ENCODE results near the gene NPFFR1. TPM values are rescaled to one million over a fixed set of nuclear protein-coding genes. Genes with fewer than 3 reads are reported as not detected.

NPFFR1 gene
- total RNA-seq, 4 donors from 2014 or later, result 0.16 TPM; not detected in 3

GRCh38 chr10:70306181-70306705, 22.4 kb upstream of the NPFFR1 start:
- Histone ChIP-seq H3K27ac (no peak overlapping the region), H3K9me3 (no peaks in the 10 kb centered on the region), H3K36me3 (no peaks in the 10 kb centered on the region), H3K4me3 (no peak overlapping the region), H3K4me1 (no peaks in the 10 kb centered on the region), H3K27me3 (no peaks in the 10 kb centered on the region)
- 89% methylated on average over 1 to 4 of the region's 4 CpGs for WGBS, 2 donors (ENCODE audit: low coverage in 1 of 2)
- TF ChIP-seq POLR2AphosphoS5 (IDR thresholded peaks at IDR 0.05), result no peak
- TF ChIP-seq CTCF (IDR thresholded peaks at IDR 0.05), result no peak
- TF ChIP-seq EP300 (IDR thresholded peaks at IDR 0.05; ENCODE audit: low read depth), result no peak
- TF ChIP-seq POLR2A (IDR thresholded peaks at IDR 0.05), result no peak
- DNase-seq, result no peak
- intact Hi-C loops (cut with DNase I; ENCODE audit: low total_unique reads) (no loop called here), in situ Hi-C loops (cut with MboI; ENCODE audit: low pct_ligation_motif_present in 1 of 4, low pct_unique_long_range_greater_than_20kb in 1 of 4, low sequenced_read_pairs in 3 of 4) (no loop called here)

GRCh38 chr10:70303730-70304129, 19.9 kb upstream of the NPFFR1 start:
- Histone ChIP-seq H3K27ac (no peak overlapping the region), H3K4me3 (no peak overlapping the region), H3K36me3 (no peaks in the 10 kb centered on the region), H3K4me1 (no peaks in the 10 kb centered on the region), H3K9me3 (no peaks in the 10 kb centered on the region), H3K27me3 (no peaks in the 10 kb centered on the region)
- WGBS, 2 donors (ENCODE audit: low coverage in 1 of 2), result 90 to 92% methylated on average over 2 of the region's 2 CpGs
- in situ Hi-C loops (cut with MboI; ENCODE audit: low pct_ligation_motif_present in 1 of 4, low pct_unique_long_range_greater_than_20kb in 1 of 4, low sequenced_read_pairs in 3 of 4) (no loop called here), intact Hi-C loops (cut with DNase I; ENCODE audit: low total_unique reads) (no loop called here)
- TF ChIP-seq CTCF (IDR thresholded peaks at IDR 0.05), result no peak
- no peak for TF ChIP-seq EP300 (IDR thresholded peaks at IDR 0.05; ENCODE audit: low read depth)
- no peak for TF ChIP-seq POLR2A (IDR thresholded peaks at IDR 0.05)
- no peak for TF ChIP-seq POLR2AphosphoS5 (IDR thresholded peaks at IDR 0.05)
- DNase-seq, result no peak

GRCh38 chr10:70302292-70302691, 18.5 kb upstream of the NPFFR1 start:
- no peak for TF ChIP-seq POLR2A (IDR thresholded peaks at IDR 0.05)
- TF ChIP-seq CTCF (IDR thresholded peaks at IDR 0.05), result no peak
- TF ChIP-seq EP300 (IDR thresholded peaks at IDR 0.05; ENCODE audit: low read depth), result no peak
- TF ChIP-seq POLR2AphosphoS5 (IDR thresholded peaks at IDR 0.05), result no peak
- Histone ChIP-seq H3K4me1 (no peaks in the 10 kb centered on the region), H3K9me3 (no peaks in the 10 kb centered on the region), H3K27ac (peak overlapping the region in 2 of 4 donors; percentile 37 to 60), H3K4me3 (no peak overlapping the region), H3K27me3 (no peaks in the 10 kb centered on the region), H3K36me3 (no peaks in the 10 kb centered on the region)
- 57 to 76% methylated on average over 3 of the region's 3 CpGs for WGBS, 2 donors (ENCODE audit: low coverage in 1 of 2)
- DNase-seq, result no peak
- intact Hi-C loops (cut with DNase I; ENCODE audit: low total_unique reads), result no loop called here
- in situ Hi-C loops (cut with MboI; ENCODE audit: low pct_ligation_motif_present in 1 of 4, low pct_unique_long_range_greater_than_20kb in 1 of 4, low sequenced_read_pairs in 3 of 4), result no loop called here

GRCh38 chr10:70300908-70301597, 17.2 kb upstream of the NPFFR1 start:
- Histone ChIP-seq H3K27me3 (no peaks in the 10 kb centered on the region), H3K36me3 (no peaks in the 10 kb centered on the region), H3K27ac (no peak overlapping the region), H3K4me1 (peaks cover 0 to 7% (median 0%) of the 10 kb centered on the region in 4 donors), H3K4me3 (no peak overlapping the region), H3K9me3 (no peaks in the 10 kb centered on the region)
- TF ChIP-seq CTCF (IDR thresholded peaks at IDR 0.05) (no peak), EP300 (IDR thresholded peaks at IDR 0.05; ENCODE audit: low read depth) (no peak), POLR2AphosphoS5 (IDR thresholded peaks at IDR 0.05) (no peak), POLR2A (IDR thresholded peaks at IDR 0.05) (no peak)
- in situ Hi-C loops (cut with MboI; ENCODE audit: low pct_ligation_motif_present in 1 of 4, low pct_unique_long_range_greater_than_20kb in 1 of 4, low sequenced_read_pairs in 3 of 4), result no loop called here
- intact Hi-C loops (cut with DNase I; ENCODE audit: low total_unique reads), result no loop called here
- DNase-seq, result no peak
- WGBS, 2 donors (ENCODE audit: low coverage in 1 of 2), result 95 to 96% methylated on average over 9 to 19 of the region's 19 CpGs

Data from transverse colon (tissue), 4 donors.